ENCODE measurements around the gene CNNM4.

DNA sequence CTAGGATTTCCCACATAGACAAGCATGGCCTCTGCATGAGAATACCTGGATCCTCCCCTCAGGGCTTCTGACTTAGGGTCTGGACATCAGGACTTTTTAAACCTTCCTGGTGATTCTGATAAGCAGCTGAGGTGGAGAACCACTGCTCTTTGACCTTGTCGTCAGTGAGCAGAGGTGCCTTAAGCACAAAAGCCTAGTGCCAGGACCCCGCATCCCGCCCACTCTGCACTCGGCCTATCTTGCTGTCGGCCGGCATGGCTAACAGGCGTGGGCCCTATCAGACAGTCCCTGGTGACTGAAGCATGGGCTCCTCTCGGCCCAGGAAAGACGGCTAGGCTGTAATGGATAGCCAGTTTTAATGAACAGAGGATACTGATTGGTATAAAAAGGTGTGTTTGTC lies 76.9 kb downstream of the CNNM4 start:
- TF ChIP-seq, protein P1, sequence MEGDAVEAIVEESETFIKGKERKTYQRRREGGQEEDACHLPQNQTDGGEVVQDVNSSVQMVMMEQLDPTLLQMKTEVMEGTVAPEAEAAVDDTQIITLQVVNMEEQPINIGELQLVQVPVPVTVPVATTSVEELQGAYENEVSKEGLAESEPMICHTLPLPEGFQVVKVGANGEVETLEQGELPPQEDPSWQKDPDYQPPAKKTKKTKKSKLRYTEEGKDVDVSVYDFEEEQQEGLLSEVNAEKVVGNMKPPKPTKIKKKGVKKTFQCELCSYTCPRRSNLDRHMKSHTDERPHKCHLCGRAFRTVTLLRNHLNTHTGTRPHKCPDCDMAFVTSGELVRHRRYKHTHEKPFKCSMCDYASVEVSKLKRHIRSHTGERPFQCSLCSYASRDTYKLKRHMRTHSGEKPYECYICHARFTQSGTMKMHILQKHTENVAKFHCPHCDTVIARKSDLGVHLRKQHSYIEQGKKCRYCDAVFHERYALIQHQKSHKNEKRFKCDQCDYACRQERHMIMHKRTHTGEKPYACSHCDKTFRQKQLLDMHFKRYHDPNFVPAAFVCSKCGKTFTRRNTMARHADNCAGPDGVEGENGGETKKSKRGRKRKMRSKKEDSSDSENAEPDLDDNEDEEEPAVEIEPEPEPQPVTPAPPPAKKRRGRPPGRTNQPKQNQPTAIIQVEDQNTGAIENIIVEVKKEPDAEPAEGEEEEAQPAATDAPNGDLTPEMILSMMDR (conservative IDR thresholded peaks at IDR 0.05 in 1 of 2, IDR thresholded peaks at IDR 0.05 in 1 of 2; ENCODE audit: extremely low read depth in 1 of 2, insufficient read depth in 1 of 2, low read depth in 1 of 2, low read length in 2 of 2): no peak
- TF ChIP-seq EZH2 (IDR thresholded peaks at IDR 0.05; ENCODE audit: borderline replicate concordance, low read length): no peak

Data from mammary epithelial cell (primary cell).